HG03139 (cell line): ENCODE measurements around the gene CTBS.

Source experiments
- ATAC-seq: cut with Tn5 transposase; IDR thresholded peaks from one replicate; pipeline ENCODE4 v1.9.1; 2021; ENCODE audit not compliant: unreplicated experiment

The CTBS gene

GRCh38 chr1:84506729-84507453 is 67.3 kb downstream of the CTBS start:
- no peak for ATAC-seq

- peak; percentile 78 for ATAC-seq
Measured at GRCh38 chr1:84506002-84506728, 68.1 kb downstream of the CTBS start, which contains the start of the genes GNG5 and SPATA1. TSS of gene GNG5 (minus strand) at chr1:84506581. CDS start at chr1:84506091, 490 bp downstream. TSS of gene SPATA1 (plus strand) at chr1:84506386. CDS start at chr1:84516360, 9,974 bp downstream.

- ATAC-seq, result peak; percentile 28
Measured at GRCh38 chr1:84505493-84506001, 68.7 kb downstream of the CTBS start.

DNA sequence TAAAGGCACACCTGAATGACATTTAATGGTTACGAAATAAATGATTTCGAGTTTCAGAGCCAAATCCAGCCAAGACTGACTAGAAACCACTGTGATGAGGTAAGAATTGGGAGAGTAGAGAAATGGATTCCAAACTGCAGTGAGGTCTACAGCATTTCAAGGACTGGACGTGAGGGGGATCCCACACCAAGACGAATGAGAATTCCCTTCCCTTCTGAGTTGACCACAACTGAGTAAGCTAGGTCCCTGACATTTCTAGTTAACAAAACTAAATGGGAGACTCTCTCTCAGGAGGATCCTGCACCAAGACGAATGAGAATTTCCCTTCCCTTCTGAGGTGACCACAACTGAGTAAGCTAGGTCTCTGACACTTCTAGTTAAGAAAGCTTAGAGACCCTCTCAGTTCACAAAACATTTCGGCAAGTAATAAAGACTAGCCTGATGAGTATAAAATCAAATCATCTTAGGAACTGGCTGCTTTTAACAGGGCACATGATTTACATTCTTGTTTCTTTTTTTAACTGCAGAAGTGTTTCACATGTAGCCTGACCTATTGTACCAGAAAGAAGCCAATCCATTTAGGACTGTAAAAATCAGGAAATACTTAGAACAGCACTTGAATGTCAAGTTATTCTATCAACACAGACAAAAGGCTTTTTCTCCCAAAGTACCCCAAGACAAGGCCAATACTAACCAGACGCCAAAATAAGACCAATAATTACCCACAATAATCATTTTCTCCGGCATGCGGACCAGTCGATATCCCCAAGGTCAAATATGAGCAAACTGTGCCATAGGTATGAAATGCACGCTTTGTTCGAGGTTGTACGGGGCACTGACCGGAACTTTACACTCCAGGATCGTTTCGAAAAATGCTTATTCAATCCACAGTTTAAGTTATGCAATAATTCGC is 69.4 kb downstream of the CTBS start:
- no peak for ATAC-seq

DNA sequence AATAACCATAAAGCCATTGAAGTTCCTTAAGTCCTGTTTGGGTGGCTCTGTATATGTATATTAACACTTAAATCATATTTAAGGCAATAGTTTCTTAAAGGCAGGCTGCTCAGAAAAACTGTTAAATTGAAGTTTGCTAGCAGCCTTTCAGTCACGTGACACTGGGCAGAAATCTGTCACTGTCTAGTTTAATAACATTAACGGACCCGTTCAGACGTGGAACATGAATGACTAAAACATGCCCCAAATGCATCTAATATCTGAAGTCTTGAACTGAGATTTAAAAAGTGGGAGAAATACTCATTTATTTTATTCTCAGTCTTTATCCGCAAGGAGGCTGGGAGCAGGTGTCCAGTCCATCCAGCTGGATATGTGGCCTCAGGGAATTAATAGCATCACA is 71.3 kb downstream of the CTBS start:
- no peak for ATAC-seq
